ENCODE data around the gene UBE2R2.

Gene UBE2R2

GRCh38 chr9:33923079-33923478 lies 106.1 kb downstream of the UBE2R2 start:
- no peak for TF ChIP-seq CTCF (conservative IDR thresholded peaks at IDR 0.05; ENCODE audit: low read length)
- no peak overlapping the region for H3K4me3 ChIP-seq (ENCODE audit: low read length)
- no peak for DNase-seq (ENCODE audit: low read depth)

GRCh38 chr9:33923998-33924701 lies 107.2 kb downstream of the UBE2R2 start:
- DNase-seq (ENCODE audit: low read depth) = no peak
- no peak for TF ChIP-seq CTCF (conservative IDR thresholded peaks at IDR 0.05; ENCODE audit: low read length)
- H3K4me3 ChIP-seq (ENCODE audit: low read length) = no peak overlapping the region

GRCh38 chr9:33924978-33925797 lies 108.2 kb downstream of the UBE2R2 start:
- H3K4me3 ChIP-seq (ENCODE audit: low read length) = no peak overlapping the region
- peak; percentile 58 for DNase-seq (ENCODE audit: low read depth)

GRCh38 chr9:33926746-33927485 lies 110.0 kb downstream of the UBE2R2 start:
- no peak for TF ChIP-seq CTCF (conservative IDR thresholded peaks at IDR 0.05; ENCODE audit: low read length)
- no peak for DNase-seq (ENCODE audit: low read depth)
- no peak overlapping the region for H3K4me3 ChIP-seq (ENCODE audit: low read length)

More at GRCh38 chr9:33924978-33925797, 108.2 kb downstream of the UBE2R2 start:
- TF ChIP-seq CTCF (conservative IDR thresholded peaks at IDR 0.05; ENCODE audit: low read length) = peak; percentile 79

GRCh38 chr9:33927694-33928093 lies 110.7 kb downstream of the UBE2R2 start:
- no peak for DNase-seq (ENCODE audit: low read depth)
- no peak for TF ChIP-seq CTCF (conservative IDR thresholded peaks at IDR 0.05; ENCODE audit: low read length)
- H3K4me3 ChIP-seq (ENCODE audit: low read length) = no peak overlapping the region

- TF ChIP-seq CTCF (conservative IDR thresholded peaks at IDR 0.05; ENCODE audit: low read length) = no peak
- DNase-seq (ENCODE audit: low read depth) = no peak
- no peak overlapping the region for H3K4me3 ChIP-seq (ENCODE audit: low read length)
Observed at GRCh38 chr9:33931326-33931725, 114.4 kb downstream of the UBE2R2 start.
